Panc1 (cell line): ENCODE results near the gene SSH3. TPM values are rescaled to one million over a fixed set of nuclear protein-coding genes. Genes with fewer than 3 reads are reported as not detected.

Experiments used
- ATAC-seq: fragments of 200-7000 bp; cut with Tn5 transposase; 2 replicates; pipeline ENCODE4 v1.9.1; 2020; ENCODE audit warnings: mild to moderate bottlenecking, moderate library complexity
- BruUV-seq: library from RNA; stranded (reverse); fragments of 400-500 nt; replicated peaks from 2 replicates; lab custom pipeline; 2021; lab: Mats Ljungman, UMichigan
- CTCF ChIA-PET: fragments of 300-600 bp; sonication (Branson Sonifier 250); formaldehyde crosslinking; loops from one replicate; lab custom pipeline; 2022; ENCODE audit warnings: antibody characterized with exemption; lab: Charles Lee
- POLR2A ChIA-PET: fragments of 300-600 bp; sonication (Branson Sonifier 250); formaldehyde crosslinking; loops from one replicate; lab custom pipeline; 2022; ENCODE audit warnings: antibody characterized with exemption; lab: Charles Lee
- DNase-seq: peaks from one replicate; pipeline ENCODE4 v3.0.0-alpha.2; 2010; ENCODE audit warnings: low read depth, low spot score
- H3K27ac ChIP-seq: 2 replicates; pipeline ENCODE4 v1.5.1; 2011; ENCODE audit warnings: mild to moderate bottlenecking, low read length, inconsistent platforms
- H3K27me3 ChIP-seq: fragments of 200-500 bp; sonication (Bioruptor generic); 2 replicates; pipeline ENCODE4 v1.6.0; 2014; ENCODE audit warnings: low read length, inconsistent platforms; ENCODE audit not compliant: control insufficient read depth, insufficient read depth
- H3K36me3 ChIP-seq: fragments of 200-500 bp; sonication (Bioruptor generic); 2 replicates; pipeline ENCODE4 v1.5.1; 2014; ENCODE audit warnings: inconsistent platforms, mild to moderate bottlenecking, low read length, moderate library complexity; ENCODE audit not compliant: control insufficient read depth, insufficient read depth
- H3K4me1 ChIP-seq: 2 replicates; pipeline ENCODE4 v1.5.1; 2011; ENCODE audit warnings: inconsistent platforms, mild to moderate bottlenecking, low read length, moderate library complexity; ENCODE audit not compliant: control insufficient read depth, insufficient read depth
- H3K4me3 ChIP-seq, 2 experiments: 2 replicates each; pipeline ENCODE4 v1.5.1; 2011 to 2012; ENCODE audit warnings: low read depth in 2 of 2, low read length in 2 of 2, mild to moderate bottlenecking in 2 of 2, inconsistent platforms in 1 of 2, moderate library complexity in 1 of 2
- H3K9me3 ChIP-seq: fragments of 200-500 bp; sonication (Bioruptor generic); 2 replicates; pipeline ENCODE4 v1.5.1; 2014; ENCODE audit warnings: low read depth, mild to moderate bottlenecking, inconsistent platforms, low read length, moderate library complexity; ENCODE audit not compliant: control insufficient read depth, insufficient read depth
- CTCF ChIP-seq: fragments of 450-650 bp; IDR thresholded peaks from 2 replicates; pipeline ENCODE4 v1.5.1; 2017; ENCODE audit warnings: mild to moderate bottlenecking
- POLR2AphosphoS5 ChIP-seq: IDR thresholded peaks from 2 replicates; pipeline ENCODE4 v1.6.1; 2012; ENCODE audit warnings: mild to moderate bottlenecking, low read depth, low read length, moderate library complexity
- REST ChIP-seq, 2 experiments: IDR thresholded peaks; 2 replicates each; pipeline ENCODE4 v1.6.1; 2011 to 2012; ENCODE audit warnings: low read depth in 2 of 2, control low read depth in 1 of 2, low read length in 1 of 2, mild to moderate bottlenecking in 1 of 2, moderate library complexity in 1 of 2; ENCODE audit not compliant: insufficient read depth in 1 of 2
- SIN3A ChIP-seq: IDR thresholded peaks from 2 replicates; pipeline ENCODE4 v1.6.1; 2012; ENCODE audit warnings: low read depth, mild to moderate bottlenecking, low read length, moderate library complexity, borderline replicate concordance; ENCODE audit not compliant: insufficient read depth
- TCF7L2 ChIP-seq: IDR thresholded peaks from 2 replicates; pipeline ENCODE4 v1.6.1; 2011; ENCODE audit warnings: mild to moderate bottlenecking, low read depth, low read length, inconsistent platforms
- in situ Hi-C: cut with HindIII; loops from 2 replicates; pipeline ENCODE4 v1.10.0; 2016; ENCODE audit warnings: low sequenced_read_pairs, low pct_unique_long_range_greater_than_20kb
- intact Hi-C: fragments of 100-400 bp; cut with micrococcal nuclease; formaldehyde crosslinking; loops from one replicate; pipeline ENCODE4 v1.10.0; 2022; ENCODE audit not compliant: unreplicated experiment
- total RNA-seq: library from RNA; stranded (reverse); gene quantifications from one replicate; pipeline ENCODE4 v1.2.1, GENCODE V29; 2021; ENCODE audit not compliant: unreplicated experiment

SSH3 gene
- total RNA-seq, 1 experiment from 2014 or later, result 79.8 TPM

GRCh38 chr11:67264260-67264659, 39.1 kb upstream of the SSH3 start:
- Histone ChIP-seq H3K27ac (no peak overlapping the region), H3K4me1 (peaks cover 33% of the 10 kb centered on the region), H3K9me3 (no peaks in the 10 kb centered on the region), H3K36me3 (no peaks in the 10 kb centered on the region; the same call in 1 of the 2 replicates), H3K27me3 (no peaks in the 10 kb centered on the region), H3K4me3 (no peak overlapping the region)
- ATAC-seq, result no peak
- POLR2A ChIA-PET, result no interaction called here
- no TSS peak for BruUV-seq
- no peak for TF ChIP-seq TCF7L2
- TF ChIP-seq REST (IDR thresholded peaks at IDR 0.05; ENCODE audit: insufficient read depth in 1 of 2, low read depth in 2 of 2, low read length in 1 of 2), result no peak
- no peak for TF ChIP-seq SIN3A
- no peak for TF ChIP-seq CTCF
- no peak for TF ChIP-seq POLR2AphosphoS5
- no peak for DNase-seq
- intact Hi-C loops (loop anchor here (2.0 to 10.0 kb wide), 2 partner anchors 53 to 121 kb away; no protein-coding TSS in a partner anchor), in situ Hi-C loops (no loop called here)
- CTCF ChIA-PET, result interaction anchor here (3.6 kb wide), 1 partner anchor 53 kb away, joined by 21 read pairs; no protein-coding TSS in a partner anchor

GRCh38 chr11:67264877-67265632, 38.3 kb upstream of the SSH3 start:
- POLR2A ChIA-PET, result interaction anchor here (0.6 kb wide), 1 partner anchor 59 kb away, joined by 3 read pairs; no protein-coding TSS in a partner anchor
- in situ Hi-C loops, result no loop called here
- no peak overlapping the region for H3K27ac ChIP-seq
- no peak overlapping the region for H3K4me3 ChIP-seq
- ATAC-seq, result no peak
- H3K27me3 ChIP-seq, result no peaks in the 10 kb centered on the region
- TF ChIP-seq SIN3A (no peak), REST (IDR thresholded peaks at IDR 0.05; ENCODE audit: insufficient read depth in 1 of 2, low read depth in 2 of 2, low read length in 1 of 2) (no peak), CTCF (no peak), TCF7L2 (no peak), POLR2AphosphoS5 (no peak)
- H3K4me1 ChIP-seq, result peaks cover 41% of the 10 kb centered on the region
- CTCF ChIA-PET, result interaction anchor here (0.7 kb wide), 1 partner anchor 14 kb away, joined by 3 read pairs; no protein-coding TSS in a partner anchor
- no peaks in the 10 kb centered on the region; the same call in 1 of the 2 replicates for H3K36me3 ChIP-seq
- BruUV-seq, result no TSS peak
- DNase-seq, result no peak
- intact Hi-C loops, result loop anchor here (2.0 to 10.0 kb wide), 2 partner anchors 52 to 120 kb away; no protein-coding TSS in a partner anchor
- no peaks in the 10 kb centered on the region for H3K9me3 ChIP-seq
